OCI-LY7 (cell line): Measurements from ENCODE around the gene FAAP100. TPM values are rescaled to one million over a fixed set of nuclear protein-coding genes. Genes with fewer than 3 reads are reported as not detected.

Experiments
- BruUV-seq: library from RNA; stranded (reverse); fragments of 400-500 nt; replicated peaks from 2 replicates; lab custom pipeline; 2021; lab: Mats Ljungman, UMichigan
- CTCF ChIA-PET: fragments of 300-600 bp; sonication (Branson Sonifier 250); formaldehyde crosslinking; loops from one replicate; lab custom pipeline; 2022; ENCODE audit warnings: antibody characterized with exemption; ENCODE audit not compliant: unreplicated experiment; lab: Charles Lee
- POLR2A ChIA-PET: fragments of 300-600 bp; sonication (Branson Sonifier 250); formaldehyde crosslinking; loops from one replicate; lab custom pipeline; 2022; ENCODE audit warnings: antibody characterized with exemption; lab: Charles Lee
- DNase-seq: peaks from one replicate; pipeline ENCODE4 v3.0.0-alpha.2; 2015; ENCODE audit warnings: low spot score
- H2AFZ ChIP-seq: fragments of 200-600 bp; sonication (generic), shearing (Covaris generic); 2 replicates; pipeline ENCODE4 v1.6.1; 2014; ENCODE audit warnings: mild to moderate bottlenecking, antibody characterized with exemption, low read length, moderate library complexity
- H3K27ac ChIP-seq: fragments of 200-600 bp; sonication (generic); 2 replicates; pipeline ENCODE4 v1.5.1; 2014; ENCODE audit warnings: mixed run types, low read depth, mild to moderate bottlenecking, moderate library complexity, low read length, inconsistent platforms; ENCODE audit not compliant: poor library complexity, severe bottlenecking
- H3K36me3 ChIP-seq: fragments of 200-600 bp; sonication (generic); 2 replicates; pipeline ENCODE4 v1.6.1; 2014; ENCODE audit warnings: mild to moderate bottlenecking, antibody characterized with exemption, low read length, moderate library complexity, mixed read lengths; ENCODE audit not compliant: insufficient read depth
- H3K4me1 ChIP-seq: fragments of 200-600 bp; sonication (generic); 2 replicates; pipeline ENCODE4 v1.5.1; 2014; ENCODE audit warnings: mild to moderate bottlenecking, low read length; ENCODE audit not compliant: insufficient read depth, poor library complexity, severe bottlenecking
- H3K4me2 ChIP-seq: fragments of 200-600 bp; sonication (generic); 2 replicates; pipeline ENCODE4 v1.6.1; 2014; ENCODE audit warnings: mild to moderate bottlenecking, low read length
- H3K4me3 ChIP-seq: fragments of 200-600 bp; sonication (generic); 2 replicates; pipeline ENCODE4 v1.5.1; 2014; ENCODE audit warnings: mild to moderate bottlenecking, low read depth, low read length; ENCODE audit not compliant: poor library complexity, severe bottlenecking
- H3K79me2 ChIP-seq: fragments of 200-600 bp; sonication (generic); 2 replicates; pipeline ENCODE4 v1.6.1; 2016; ENCODE audit warnings: low read depth, mild to moderate bottlenecking, low read length, moderate library complexity, mixed read lengths; ENCODE audit not compliant: insufficient read depth
- H3K9me2 ChIP-seq: fragments of 200-600 bp; sonication (generic); 2 replicates; pipeline ENCODE4 v1.6.1; 2016; ENCODE audit warnings: mild to moderate bottlenecking, low read length, mixed read lengths; ENCODE audit not compliant: insufficient read depth
- H3K9me3 ChIP-seq: fragments of 200-600 bp; sonication (generic); 2 replicates; pipeline ENCODE4 v1.6.1; 2014; ENCODE audit warnings: mild to moderate bottlenecking, mixed run types, low read length, mixed read lengths
- H4K20me1 ChIP-seq: fragments of 200-600 bp; sonication (generic); 2 replicates; pipeline ENCODE4 v1.6.1; 2014; ENCODE audit warnings: mild to moderate bottlenecking, antibody characterized with exemption, low read length, moderate library complexity, mixed read lengths; ENCODE audit not compliant: insufficient read depth
- EZH2phosphoT487 ChIP-seq: fragments of 200-600 bp; sonication (generic); IDR thresholded peaks from 2 replicates; pipeline ENCODE4 v1.6.1; 2018; ENCODE audit warnings: low read depth, borderline replicate concordance, mild to moderate bottlenecking, mixed run types, antibody characterized with exemption, low read length, moderate library complexity, mixed read lengths
- intact Hi-C: fragments of 100-400 bp; cut with micrococcal nuclease; formaldehyde crosslinking; loops from one replicate; pipeline ENCODE4 v1.10.0; 2022; ENCODE audit not compliant: unreplicated experiment
- total RNA-seq, 2 experiments: library from RNA; depleted of rRNA in 1 of 2; stranded (reverse); fragments of >200 nt in 1 of 2; shearing (Covaris generic) in 1 of 2; gene quantifications; 2 replicates each; pipeline ENCODE4 v1.2.3, GENCODE V29; 2014 to 2022
- TF ChIP-seq, protein P1 (sequence below): fragments of 200-600 bp; sonication (generic); conservative IDR thresholded peaks from 2 replicates; pipeline ENCODE4 v1.5.1; 2014; ENCODE audit warnings: mild to moderate bottlenecking, antibody characterized with exemption, low read length, moderate library complexity, mixed read lengths

FAAP100 gene
- total RNA-seq, 2 experiments from 2014 or later: 65.2 to 74.2 TPM

DNA sequence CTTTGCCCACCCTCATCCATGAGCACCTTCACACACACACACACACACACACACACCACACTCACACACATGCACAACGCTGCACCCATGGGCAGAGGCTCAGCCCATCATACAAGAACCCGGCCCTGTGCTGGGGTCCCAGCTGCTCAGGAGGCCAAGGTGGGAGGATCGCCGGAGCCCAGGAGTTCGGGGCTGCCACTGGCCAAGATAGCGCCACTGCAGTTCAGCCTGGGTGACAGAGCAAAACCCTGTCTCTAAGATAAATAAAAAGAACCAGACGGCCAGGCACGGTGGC is 27.3 kb downstream of the FAAP100 start:
- no TSS peak for BruUV-seq
- CTCF ChIA-PET: no interaction called here
- TF ChIP-seq EZH2phosphoT487: no peak
- TF ChIP-seq, protein P1, sequence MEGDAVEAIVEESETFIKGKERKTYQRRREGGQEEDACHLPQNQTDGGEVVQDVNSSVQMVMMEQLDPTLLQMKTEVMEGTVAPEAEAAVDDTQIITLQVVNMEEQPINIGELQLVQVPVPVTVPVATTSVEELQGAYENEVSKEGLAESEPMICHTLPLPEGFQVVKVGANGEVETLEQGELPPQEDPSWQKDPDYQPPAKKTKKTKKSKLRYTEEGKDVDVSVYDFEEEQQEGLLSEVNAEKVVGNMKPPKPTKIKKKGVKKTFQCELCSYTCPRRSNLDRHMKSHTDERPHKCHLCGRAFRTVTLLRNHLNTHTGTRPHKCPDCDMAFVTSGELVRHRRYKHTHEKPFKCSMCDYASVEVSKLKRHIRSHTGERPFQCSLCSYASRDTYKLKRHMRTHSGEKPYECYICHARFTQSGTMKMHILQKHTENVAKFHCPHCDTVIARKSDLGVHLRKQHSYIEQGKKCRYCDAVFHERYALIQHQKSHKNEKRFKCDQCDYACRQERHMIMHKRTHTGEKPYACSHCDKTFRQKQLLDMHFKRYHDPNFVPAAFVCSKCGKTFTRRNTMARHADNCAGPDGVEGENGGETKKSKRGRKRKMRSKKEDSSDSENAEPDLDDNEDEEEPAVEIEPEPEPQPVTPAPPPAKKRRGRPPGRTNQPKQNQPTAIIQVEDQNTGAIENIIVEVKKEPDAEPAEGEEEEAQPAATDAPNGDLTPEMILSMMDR: no peak
- Histone ChIP-seq H3K4me3 (no peak overlapping the region), H3K4me2 (no peak overlapping the region), H3K27ac (no peak overlapping the region), H3K79me2 (no peaks in the 10 kb centered on the region), H3K9me3 (no peaks in the 10 kb centered on the region), H3K4me1 (peaks cover 6% of the 10 kb centered on the region), H3K9me2 (no peaks in the 10 kb centered on the region), H4K20me1 (no peaks in the 10 kb centered on the region), H2AFZ (no peak overlapping the region), H3K36me3 (no peaks in the 10 kb centered on the region)
- intact Hi-C loops: no loop called here
- no peak for DNase-seq
- POLR2A ChIA-PET: no interaction called here

DNA sequence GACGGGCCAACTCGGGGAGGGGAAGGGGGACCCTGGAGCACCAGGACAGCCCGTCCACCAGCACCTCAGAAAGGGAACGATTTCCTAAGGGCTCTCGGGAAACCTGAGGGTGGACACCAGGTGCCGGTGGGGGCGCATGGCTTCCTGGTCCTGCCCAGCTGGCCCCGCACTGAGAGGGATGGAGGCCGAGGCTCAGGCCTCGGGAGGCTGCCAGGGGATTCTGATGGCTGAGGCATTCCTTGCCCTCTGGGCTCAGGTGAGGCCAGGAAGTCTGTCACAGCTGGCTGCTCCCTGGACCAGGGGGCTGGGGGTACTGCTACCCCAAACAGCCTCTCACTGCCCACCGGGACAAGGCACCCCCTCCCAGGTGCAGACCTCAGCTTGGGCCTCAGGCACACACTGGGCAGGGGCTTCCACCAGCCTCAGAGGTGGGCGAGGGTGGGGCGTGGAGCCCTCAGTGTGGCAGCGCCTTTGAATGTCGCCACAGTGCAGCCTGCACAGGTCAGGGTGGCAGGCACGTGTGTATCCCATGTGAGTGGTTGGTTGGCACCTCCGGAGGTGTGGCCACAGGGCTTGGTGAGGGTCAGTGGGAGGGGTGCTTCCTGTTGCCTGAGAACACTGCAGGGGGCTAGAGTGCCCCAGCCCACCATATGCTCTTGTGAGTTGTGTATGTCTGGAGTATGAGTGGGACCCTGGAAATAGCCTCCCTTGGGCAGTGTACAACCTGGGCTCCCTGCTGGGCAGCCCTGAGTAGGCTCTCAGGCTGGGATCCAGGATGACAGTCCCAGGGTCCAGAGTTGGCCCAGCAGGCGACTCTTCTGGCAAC is 27.9 kb downstream of the FAAP100 start:
- TF ChIP-seq, protein P1: no peak
- TF ChIP-seq EZH2phosphoT487: no peak

More for the DNA sequence above, 27.9 kb downstream of the FAAP100 start:
- ChIA-PET CTCF (interaction anchor here (0.6 kb wide), 1 partner anchor 161 kb away, joined by 3 read pairs; no protein-coding TSS in a partner anchor), POLR2A (no interaction called here)
- DNase-seq: no peak
- no peaks in the 10 kb centered on the region for H3K9me3 ChIP-seq
- no peaks in the 10 kb centered on the region for H4K20me1 ChIP-seq
- no peak overlapping the region for H3K27ac ChIP-seq
- H3K4me2 ChIP-seq: no peak overlapping the region
- H2AFZ ChIP-seq: no peak overlapping the region
- no peaks in the 10 kb centered on the region for H3K36me3 ChIP-seq
- intact Hi-C loops: no loop called here
- H3K79me2 ChIP-seq: no peaks in the 10 kb centered on the region
- H3K4me3 ChIP-seq: no peak overlapping the region
- H3K9me2 ChIP-seq: no peaks in the 10 kb centered on the region
- H3K4me1 ChIP-seq: peaks cover 12% of the 10 kb centered on the region
- BruUV-seq: no TSS peak
